Skeletal muscle satellite cell (primary cell): ENCODE measurements around the gene VPS26C.
"Not testable (repeated sequence)": the region's sequence is repeated elsewhere in the genome, so short reads cannot be mapped to it uniquely, and the experiment has no call there.

ENCODE experiments used
- H3K27me3 ChIP-seq: 2 replicates; pipeline ENCODE4 v1.7.0; 2013; ENCODE audit warnings: low read length; ENCODE audit not compliant: control insufficient read depth, insufficient read depth
- H3K36me3 ChIP-seq: 2 replicates; pipeline ENCODE4 v1.7.0; 2013; ENCODE audit warnings: mild to moderate bottlenecking, control low read depth, low read length; ENCODE audit not compliant: insufficient read depth
- H3K4me1 ChIP-seq: 2 replicates; pipeline ENCODE4 v1.7.0; 2013; ENCODE audit warnings: low read length; ENCODE audit not compliant: control insufficient read depth, insufficient read depth
- H3K4me2 ChIP-seq: 2 replicates; pipeline ENCODE4 v1.7.0; 2013; ENCODE audit warnings: mild to moderate bottlenecking, low read length
- H3K4me3 ChIP-seq: 2 replicates; pipeline ENCODE4 v1.7.0; 2013; ENCODE audit warnings: low read length
- H3K9ac ChIP-seq: 2 replicates; pipeline ENCODE4 v1.7.0; 2013; ENCODE audit warnings: mild to moderate bottlenecking, low read depth, low read length, moderate library complexity
- H3K9me3 ChIP-seq: replicated peaks from 2 replicates; pipeline ENCODE4 v1.7.0; 2013; ENCODE audit warnings: mild to moderate bottlenecking, control low read depth, low read length

VPS26C gene

GRCh38 chr21:37226041-37226920 lies 40.9 kb downstream of the VPS26C start:
- Histone ChIP-seq H3K36me3 (peaks cover 72% of the 10 kb centered on the region), H3K9ac (no peak overlapping the region), H3K9me3 (no peaks in the 10 kb centered on the region), H3K27me3 (no peaks in the 10 kb centered on the region), H3K4me3 (no peak overlapping the region), H3K4me1 (peaks cover 3% of the 10 kb centered on the region), H3K4me2 (no peak overlapping the region)

- H3K27me3 ChIP-seq: no peaks in the 10 kb centered on the region
- H3K4me3 ChIP-seq: no peak overlapping the region
- H3K36me3 ChIP-seq: peaks cover 64% of the 10 kb centered on the region
- H3K4me2 ChIP-seq: no peak overlapping the region
- H3K9me3 ChIP-seq: no peaks in the 10 kb centered on the region
- H3K4me1 ChIP-seq: peaks cover 6% of the 10 kb centered on the region
- no peak overlapping the region for H3K9ac ChIP-seq
Observed at GRCh38 chr21:37224861-37225839, 42.0 kb downstream of the VPS26C start.

- H3K4me2 ChIP-seq: no peak overlapping the region
- peaks cover 51% of the 10 kb centered on the region for H3K36me3 ChIP-seq
- no peaks in the 10 kb centered on the region for H3K27me3 ChIP-seq
- H3K4me1 ChIP-seq: peaks cover 9% of the 10 kb centered on the region
- no peak overlapping the region for H3K9ac ChIP-seq
- no peaks in the 10 kb centered on the region for H3K9me3 ChIP-seq
- H3K4me3 ChIP-seq: no peak overlapping the region
Observed at GRCh38 chr21:37223804-37224345, 43.3 kb downstream of the VPS26C start.

GRCh38 chr21:37222248-37222647 lies 44.9 kb downstream of the VPS26C start:
- H3K27me3 ChIP-seq, H3K9ac ChIP-seq, H3K4me2 ChIP-seq, H3K4me3 ChIP-seq, H3K9me3 ChIP-seq, H3K4me1 ChIP-seq: not testable (repeated sequence)
- H3K36me3 ChIP-seq: peaks cover 35% of the 10 kb centered on the region

- peak overlapping the region; percentile 79 for H3K9ac ChIP-seq
- peaks cover 9% of the 10 kb centered on the region for H3K4me1 ChIP-seq
- H3K4me3 ChIP-seq: peak overlapping the region; percentile 78
- H3K36me3 ChIP-seq: peaks cover 25% of the 10 kb centered on the region
- peak overlapping the region; percentile 98 for H3K4me2 ChIP-seq
- no peaks in the 10 kb centered on the region for H3K27me3 ChIP-seq
- no peaks in the 10 kb centered on the region for H3K9me3 ChIP-seq
Observed at GRCh38 chr21:37220981-37221664, 46.0 kb downstream of the VPS26C start.

- H3K4me2 ChIP-seq: peak overlapping the region; percentile 98
- H3K4me3 ChIP-seq: peak overlapping the region; percentile 78
- H3K9ac ChIP-seq: peak overlapping the region; percentile 79
- no peaks in the 10 kb centered on the region for H3K27me3 ChIP-seq
- no peaks in the 10 kb centered on the region for H3K9me3 ChIP-seq
- peaks cover 19% of the 10 kb centered on the region for H3K36me3 ChIP-seq
- peaks cover 9% of the 10 kb centered on the region for H3K4me1 ChIP-seq
Observed at GRCh38 chr21:37220433-37220980, 46.6 kb downstream of the VPS26C start.

- peaks cover 13% of the 10 kb centered on the region for H3K36me3 ChIP-seq
- peaks cover 9% of the 10 kb centered on the region for H3K4me1 ChIP-seq
- H3K4me3 ChIP-seq: peak overlapping the region; percentile 78
- H3K27me3 ChIP-seq: no peaks in the 10 kb centered on the region
- no peaks in the 10 kb centered on the region for H3K9me3 ChIP-seq
- peak overlapping the region; percentile 98 for H3K4me2 ChIP-seq
- peak overlapping the region; percentile 79 for H3K9ac ChIP-seq
Observed at GRCh38 chr21:37219761-37220432, 47.2 kb downstream of the VPS26C start.

GRCh38 chr21:37214952-37215351 lies 52.2 kb downstream of the VPS26C start:
- Histone ChIP-seq H3K27me3 (no peaks in the 10 kb centered on the region), H3K4me3 (no peak overlapping the region), H3K9ac (no peak overlapping the region), H3K4me2 (no peak overlapping the region), H3K9me3 (no peaks in the 10 kb centered on the region), H3K36me3 (no peaks in the 10 kb centered on the region), H3K4me1 (peaks cover under 1% of the 10 kb centered on the region)

- Histone ChIP-seq H3K9ac (no peak overlapping the region), H3K4me1 (peaks cover 12% of the 10 kb centered on the region), H3K27me3 (no peaks in the 10 kb centered on the region), H3K36me3 (no peaks in the 10 kb centered on the region), H3K9me3 (no peaks in the 10 kb centered on the region), H3K4me3 (no peak overlapping the region), H3K4me2 (no peak overlapping the region)
Observed at GRCh38 chr21:37210799-37211198, 56.3 kb downstream of the VPS26C start.

GRCh38 chr21:37210130-37210529 lies 57.0 kb downstream of the VPS26C start:
- no peaks in the 10 kb centered on the region for H3K9me3 ChIP-seq
- H3K4me3 ChIP-seq: no peak overlapping the region
- no peak overlapping the region for H3K4me2 ChIP-seq
- peaks cover 12% of the 10 kb centered on the region for H3K4me1 ChIP-seq
- no peak overlapping the region for H3K9ac ChIP-seq
- peaks cover under 1% of the 10 kb centered on the region for H3K36me3 ChIP-seq
- H3K27me3 ChIP-seq: no peaks in the 10 kb centered on the region
